B cell (primary cell): ENCODE results near the gene SLCO3A1. TPM values are rescaled to one million over a fixed set of nuclear protein-coding genes. Genes with fewer than 3 reads are reported as not detected.

Source experiments
- ATAC-seq: fragments of 200-7000 bp; cut with Tn5 transposase; one replicate; pipeline ENCODE4 v1.10.0; 2021; ENCODE audit warnings: low read depth, mild to moderate bottlenecking, moderate number of reproducible peaks, moderate library complexity
- CTCF ChIA-PET: fragments of 350-600 bp; sonication (Branson Sonifier 250); formaldehyde crosslinking; loops from one replicate; lab custom pipeline; 2021; ENCODE audit warnings: antibody characterized with exemption, inconsistent platforms; lab: Charles Lee
- POLR2A ChIA-PET: fragments of 350-600 bp; sonication (Branson Sonifier 250); formaldehyde crosslinking; loops from one replicate; lab custom pipeline; 2021; ENCODE audit warnings: antibody characterized with exemption; lab: Charles Lee
- DNase-seq: peaks from one replicate; pipeline ENCODE4 v3.0.0; 2013
- H2AFZ ChIP-seq: 2 replicates; pipeline ENCODE4 v1.6.1; 2012; ENCODE audit warnings: mild to moderate bottlenecking, low read depth, low read length; ENCODE audit not compliant: insufficient read depth, poor library complexity, severe bottlenecking
- H3K27ac ChIP-seq, 2 donors: 1 replicate in 1 of 2; 2 replicates in 1 of 2; pipeline ENCODE4 v1.5.1; 2012 to 2013; ENCODE audit warnings: low read length in 2 of 2, mild to moderate bottlenecking in 2 of 2, moderate library complexity in 1 of 2
- H3K27me3 ChIP-seq, 4 experiments: fragments of 200-600 bp in 1 of 4; sonication (generic) in 1 of 4; replicated peaks in 1 of 4; 1 replicate in 2 of 4; 2 replicates in 2 of 4; pipeline versions ENCODE4 v1.6.1 to v1.7.0; 2013 to 2016; ENCODE audit warnings: low read length in 3 of 4, mild to moderate bottlenecking in 2 of 4, mixed read lengths in 1 of 4, moderate library complexity in 1 of 4; ENCODE audit not compliant: insufficient read depth in 4 of 4, control insufficient read depth in 3 of 4; ENCODE audit errors: control extremely low read depth in 1 of 4
- H3K36me3 ChIP-seq, 2 experiments: replicated peaks in 1 of 2; 1 replicate in 1 of 2; 2 replicates in 1 of 2; pipeline versions ENCODE4 v1.6.1 to v1.7.1; 2013; ENCODE audit warnings: low read length in 1 of 2; ENCODE audit not compliant: insufficient read depth in 2 of 2, control insufficient read depth in 1 of 2; ENCODE audit errors: control extremely low read depth in 1 of 2, extremely low read depth in 1 of 2
- H3K4me1 ChIP-seq, 2 donors: fragments of 200-600 bp in 1 of 2; sonication (generic) in 1 of 2; 1 replicate in 1 of 2; 2 replicates in 1 of 2; pipeline versions ENCODE4 v1.5.1 to v1.6.1; 2013 to 2017; ENCODE audit warnings: low read length in 2 of 2; ENCODE audit not compliant: control insufficient read depth in 2 of 2, insufficient read depth in 2 of 2
- H3K4me2 ChIP-seq: replicated peaks from 2 replicates; pipeline ENCODE3; 2012; ENCODE audit warnings: mild to moderate bottlenecking, low read depth, low read length; ENCODE audit not compliant: poor library complexity, severe bottlenecking
- H3K4me3 ChIP-seq, 5 experiments: fragments of 200-600 bp in 1 of 5; sonication (generic) in 1 of 5; 1 replicate in 3 of 5; 2 replicates in 2 of 5; pipeline versions ENCODE4 v1.5.1 to v1.7.0; 2011 to 2016; ENCODE audit warnings: low read length in 4 of 5, mild to moderate bottlenecking in 4 of 5, low read depth in 2 of 5, control low read depth in 1 of 5, moderate library complexity in 1 of 5; ENCODE audit not compliant: insufficient read depth in 1 of 5; ENCODE audit errors: control extremely low read depth in 1 of 5, extremely low read depth in 1 of 5
- H3K79me2 ChIP-seq: fragments of 200-600 bp; sonication (generic); one replicate; pipeline ENCODE4 v1.6.0; 2016; ENCODE audit warnings: low read length; ENCODE audit not compliant: control insufficient read depth, insufficient read depth
- H3K9ac ChIP-seq: fragments of 200-600 bp; sonication (generic); 2 replicates; pipeline ENCODE4 v1.6.1; 2017; ENCODE audit warnings: mild to moderate bottlenecking, low read length, moderate library complexity
- H3K9me3 ChIP-seq, 3 donors: one replicate each; pipeline versions ENCODE4 v1.6.1 to v1.7.1; 2013; ENCODE audit warnings: low read length in 2 of 3; ENCODE audit not compliant: control insufficient read depth in 2 of 3, insufficient read depth in 1 of 3; ENCODE audit errors: control extremely low read depth in 1 of 3
- H4K20me1 ChIP-seq: 2 replicates; pipeline ENCODE4 v1.6.0; 2012; ENCODE audit warnings: mild to moderate bottlenecking, low read length; ENCODE audit not compliant: insufficient read depth, control insufficient read depth, poor library complexity, severe bottlenecking
- H3K27ac Mint-ChIP-seq: one replicate; pipeline ENCODE4 v1.8.0; 2021; ENCODE audit warnings: mixed read lengths
- H3K27me3 Mint-ChIP-seq: one replicate; pipeline ENCODE4 v1.8.0; 2021; ENCODE audit warnings: mixed read lengths
- H3K4me1 Mint-ChIP-seq: one replicate; pipeline ENCODE4 v1.8.0; 2021; ENCODE audit warnings: mixed read lengths
- H3K4me3 Mint-ChIP-seq: one replicate; pipeline ENCODE4 v1.8.0; 2021; ENCODE audit warnings: mixed read lengths
- H3K9me3 Mint-ChIP-seq: one replicate; pipeline ENCODE4 v1.8.0; 2022; ENCODE audit warnings: mixed read lengths; ENCODE audit not compliant: insufficient read depth
- CTCF ChIP-seq: fragments of 200-600 bp; IDR thresholded peaks from one replicate; pipeline ENCODE4 v1.8.0; 2022; ENCODE audit warnings: antibody characterized with exemption, mild to moderate bottlenecking
- EZH2 ChIP-seq: IDR thresholded peaks from 2 replicates; pipeline ENCODE4 v1.6.1; 2012; ENCODE audit warnings: borderline replicate concordance, low read depth, mild to moderate bottlenecking, moderate library complexity, low read length; ENCODE audit not compliant: insufficient read depth, poor library complexity, severe bottlenecking
- WGBS: methylation state at CpG from one replicate; pipeline ENCODE4 v1.1.5; 2013; ENCODE audit warnings: missing lambda C conversion rate; ENCODE audit not compliant: insufficient coverage; 5-methylcytosine and 5-hydroxymethylcytosine counted together
- intact Hi-C: fragments of 100-400 bp; cut with micrococcal nuclease; formaldehyde crosslinking; loops from one replicate; pipeline ENCODE4 v1.10.0; 2022
- polyA plus RNA-seq: library from polyadenylated mRNA; depleted of rRNA; stranded (reverse); fragments of >200 nt; gene quantifications from 2 replicates; pipeline ENCODE4 v1.2.3, GENCODE V29; 2012
- total RNA-seq, 2 donors: library from RNA; stranded (reverse); fragments of 120-200 nt in 1 of 2; gene quantifications; 1 replicate in 1 of 2; 2 replicates in 1 of 2; pipeline versions ENCODE4 v1.2.3 to v1.2.4, GENCODE V29; 2013 to 2022

The SLCO3A1 gene
- total and polyA plus RNA-seq, 2 donors (not counting 1 experiment from before 2014, with no cell fraction given), result 0.99 to 2.3 TPM

- no peak overlapping the region for H2AFZ ChIP-seq
- peaks cover 25% of the 10 kb centered on the region for H3K27me3 Mint-ChIP-seq
- TF ChIP-seq EZH2 (no peak), CTCF (no peak)
- no peak for ATAC-seq
- intact Hi-C loops, result no loop called here
- H3K27me3 ChIP-seq, result peaks cover 0 to 8% (median 0%) of the 10 kb centered on the region in 4 experiments
- H3K9me3 Mint-ChIP-seq, result no peaks in the 10 kb centered on the region
- no peaks in the 10 kb centered on the region for H3K4me1 ChIP-seq
- 31% methylated on average over 6 of the region's 7 CpGs for WGBS
- no peak overlapping the region for H3K9ac ChIP-seq
- no peaks in the 10 kb centered on the region for H3K36me3 ChIP-seq
- no peak overlapping the region for H3K4me3 Mint-ChIP-seq
- H3K27ac Mint-ChIP-seq, result no peak overlapping the region
- CTCF ChIA-PET, result no interaction called here
- peaks cover 5% of the 10 kb centered on the region for H3K4me1 Mint-ChIP-seq
- no peaks in the 10 kb centered on the region for H4K20me1 ChIP-seq
- H3K4me3 ChIP-seq, result no peak overlapping the region
- peaks cover 0 to 3% (median 0%) of the 10 kb centered on the region in 3 donors for H3K9me3 ChIP-seq
- no peak for DNase-seq
- H3K4me2 ChIP-seq, result no peak overlapping the region
- no peak overlapping the region for H3K27ac ChIP-seq
- POLR2A ChIA-PET, result no interaction called here
- H3K79me2 ChIP-seq, result no peaks in the 10 kb centered on the region
Observed at GRCh38 chr15:91947293-91947679, 93.8 kb downstream of the SLCO3A1 start.

GRCh38 chr15:91947683-91948608, 94.4 kb downstream of the SLCO3A1 start:
- Histone ChIP-seq H3K9ac (no peak overlapping the region), H3K27me3 (peaks cover 0 to 8% (median 0%) of the 10 kb centered on the region in 4 experiments), H3K79me2 (no peaks in the 10 kb centered on the region), H3K36me3 (no peaks in the 10 kb centered on the region), H3K27ac (no peak overlapping the region), H3K4me1 (no peaks in the 10 kb centered on the region), H4K20me1 (no peaks in the 10 kb centered on the region), H2AFZ (no peak overlapping the region), H3K4me3 (no peak overlapping the region), H3K4me2 (no peak overlapping the region), H3K9me3 (peaks cover 0 to 3% (median 0%) of the 10 kb centered on the region in 3 donors)
- 65% methylated on average over 17 of the region's 19 CpGs for WGBS
- DNase-seq (no peak), ATAC-seq (no peak)
- intact Hi-C loops, result no loop called here
- POLR2A ChIA-PET, result no interaction called here
- Mint-ChIP-seq H3K4me3 (no peak overlapping the region), H3K4me1 (peaks cover 4% of the 10 kb centered on the region), H3K27ac (no peak overlapping the region), H3K27me3 (peaks cover 25% of the 10 kb centered on the region), H3K9me3 (no peaks in the 10 kb centered on the region)
- CTCF ChIA-PET, result no interaction called here
- TF ChIP-seq CTCF (no peak), EZH2 (no peak)
